T-cell (primary cell): ENCODE results near the gene CLEC16A. TPM values are rescaled to one million over a fixed set of nuclear protein-coding genes. Genes with fewer than 3 reads are reported as not detected.

Experiments
- ATAC-seq, 4 experiments: fragments of 200-7000 bp in 3 of 4; fragments of 150-1000 bp in 1 of 4; cut with Tn5 transposase; replicated peaks in 1 of 4; 1 replicate in 3 of 4; 2 replicates in 1 of 4; pipeline ENCODE4 v1.10.0; 2021; ENCODE audit warnings: moderate library complexity in 3 of 4, mild to moderate bottlenecking in 2 of 4, moderate number of reproducible peaks in 1 of 4
- CTCF ChIA-PET, 2 donors: fragments of 300-600 bp; sonication (Branson Sonifier 250); formaldehyde crosslinking; loops; one replicate each; lab custom pipeline; 2022; ENCODE audit warnings: antibody characterized with exemption in 2 of 2; lab: Charles Lee
- POLR2A ChIA-PET, 2 donors: fragments of 300-600 bp; sonication (Branson Sonifier 250); formaldehyde crosslinking; loops; one replicate each; lab custom pipeline; 2022; ENCODE audit warnings: antibody characterized with exemption in 2 of 2; lab: Charles Lee
- DNase-seq, 35 experiments: peaks; one replicate each; pipeline versions ENCODE4 v3.0.0 to v3.0.0-alpha.2; 2013 to 2023
- H3K27ac ChIP-seq: one replicate; pipeline ENCODE4 v1.5.1; 2013; ENCODE audit warnings: low read length
- H3K27me3 ChIP-seq, 2 experiments: replicated peaks in 1 of 2; 1 replicate in 1 of 2; 2 replicates in 1 of 2; pipeline versions ENCODE4 v1.6.1 to v1.7.0; 2013; ENCODE audit warnings: low read length in 1 of 2, mixed read lengths in 1 of 2; ENCODE audit not compliant: control insufficient read depth in 2 of 2, insufficient read depth in 2 of 2; ENCODE audit errors: extremely low read depth in 1 of 2
- H3K36me3 ChIP-seq, 2 donors: 1 replicate in 1 of 2; 2 replicates in 1 of 2; pipeline versions ENCODE4 v1.6.1 to v1.7.0; 2013; ENCODE audit warnings: low read length in 1 of 2; ENCODE audit not compliant: control insufficient read depth in 2 of 2, insufficient read depth in 1 of 2; ENCODE audit errors: extremely low read depth in 1 of 2
- H3K4me1 ChIP-seq, 2 experiments: 1 replicate in 1 of 2; 2 replicates in 1 of 2; pipeline versions ENCODE4 v1.6.1 to v1.7.0; 2013; ENCODE audit warnings: low read length in 2 of 2, mixed read lengths in 1 of 2; ENCODE audit not compliant: insufficient read depth in 2 of 2, control insufficient read depth in 1 of 2; ENCODE audit errors: extremely low read depth in 1 of 2
- H3K4me3 ChIP-seq, 2 donors: 1 replicate in 1 of 2; 2 replicates in 1 of 2; pipeline versions ENCODE4 v1.5.1 to v1.7.0; 2013; ENCODE audit warnings: mild to moderate bottlenecking in 2 of 2, low read length in 1 of 2, moderate library complexity in 1 of 2; ENCODE audit not compliant: control insufficient read depth in 1 of 2; ENCODE audit errors: extremely low read depth in 1 of 2
- H3K9me3 ChIP-seq: 2 replicates; pipeline ENCODE4 v1.7.0; 2013
- H3K27ac Mint-ChIP-seq, 2 donors: one replicate each; pipeline ENCODE4 v1.8.0; 2020 to 2021; ENCODE audit warnings: mild to moderate bottlenecking in 2 of 2, mixed read lengths in 2 of 2
- H3K27me3 Mint-ChIP-seq, 2 donors: one replicate each; pipeline ENCODE4 v1.8.0; 2021 to 2022; ENCODE audit warnings: mixed read lengths in 2 of 2
- H3K36me3 Mint-ChIP-seq: one replicate; pipeline ENCODE4 v1.8.0; 2021; ENCODE audit warnings: mixed read lengths
- H3K4me1 Mint-ChIP-seq, 3 donors: one replicate each; pipeline ENCODE4 v1.8.0; 2020 to 2022; ENCODE audit warnings: mixed read lengths in 3 of 3, mild to moderate bottlenecking in 1 of 3
- H3K4me3 Mint-ChIP-seq, 3 donors: one replicate each; pipeline ENCODE4 v1.8.0; 2020 to 2022; ENCODE audit warnings: mild to moderate bottlenecking in 3 of 3, mixed read lengths in 3 of 3, moderate library complexity in 3 of 3
- H3K9me3 Mint-ChIP-seq, 3 donors: one replicate each; pipeline ENCODE4 v1.8.0; 2020 to 2022; ENCODE audit warnings: mixed read lengths in 3 of 3
- WGBS: methylation state at CpG from one replicate; pipeline ENCODE4 v1.1.5; 2013; ENCODE audit warnings: missing lambda C conversion rate; ENCODE audit not compliant: insufficient coverage; 5-methylcytosine and 5-hydroxymethylcytosine counted together
- total RNA-seq, 35 experiments: library from RNA in 6 of 35; stranded (reverse) in 6 of 35; fragments of 120-200 nt in 1 of 35; gene quantifications; one replicate each; pipeline versions ENCODE4 v1.2.1 to v1.2.4 and lab custom pipeline; 2013 to 2026

Gene CLEC16A, protein sequence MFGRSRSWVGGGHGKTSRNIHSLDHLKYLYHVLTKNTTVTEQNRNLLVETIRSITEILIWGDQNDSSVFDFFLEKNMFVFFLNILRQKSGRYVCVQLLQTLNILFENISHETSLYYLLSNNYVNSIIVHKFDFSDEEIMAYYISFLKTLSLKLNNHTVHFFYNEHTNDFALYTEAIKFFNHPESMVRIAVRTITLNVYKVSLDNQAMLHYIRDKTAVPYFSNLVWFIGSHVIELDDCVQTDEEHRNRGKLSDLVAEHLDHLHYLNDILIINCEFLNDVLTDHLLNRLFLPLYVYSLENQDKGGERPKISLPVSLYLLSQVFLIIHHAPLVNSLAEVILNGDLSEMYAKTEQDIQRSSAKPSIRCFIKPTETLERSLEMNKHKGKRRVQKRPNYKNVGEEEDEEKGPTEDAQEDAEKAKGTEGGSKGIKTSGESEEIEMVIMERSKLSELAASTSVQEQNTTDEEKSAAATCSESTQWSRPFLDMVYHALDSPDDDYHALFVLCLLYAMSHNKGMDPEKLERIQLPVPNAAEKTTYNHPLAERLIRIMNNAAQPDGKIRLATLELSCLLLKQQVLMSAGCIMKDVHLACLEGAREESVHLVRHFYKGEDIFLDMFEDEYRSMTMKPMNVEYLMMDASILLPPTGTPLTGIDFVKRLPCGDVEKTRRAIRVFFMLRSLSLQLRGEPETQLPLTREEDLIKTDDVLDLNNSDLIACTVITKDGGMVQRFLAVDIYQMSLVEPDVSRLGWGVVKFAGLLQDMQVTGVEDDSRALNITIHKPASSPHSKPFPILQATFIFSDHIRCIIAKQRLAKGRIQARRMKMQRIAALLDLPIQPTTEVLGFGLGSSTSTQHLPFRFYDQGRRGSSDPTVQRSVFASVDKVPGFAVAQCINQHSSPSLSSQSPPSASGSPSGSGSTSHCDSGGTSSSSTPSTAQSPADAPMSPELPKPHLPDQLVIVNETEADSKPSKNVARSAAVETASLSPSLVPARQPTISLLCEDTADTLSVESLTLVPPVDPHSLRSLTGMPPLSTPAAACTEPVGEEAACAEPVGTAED
- total RNA-seq (10 to 100 TPM; 27.4 to 34.6 (median 28.7) TPM), total RNA-seq (lab: John Stamatoyannopoulos, UW) (33.7 to 62.4 (median 43.8) reads per million in 29 experiments)
- 32.2 TPM for total RNA-seq (2013)

DNA sequence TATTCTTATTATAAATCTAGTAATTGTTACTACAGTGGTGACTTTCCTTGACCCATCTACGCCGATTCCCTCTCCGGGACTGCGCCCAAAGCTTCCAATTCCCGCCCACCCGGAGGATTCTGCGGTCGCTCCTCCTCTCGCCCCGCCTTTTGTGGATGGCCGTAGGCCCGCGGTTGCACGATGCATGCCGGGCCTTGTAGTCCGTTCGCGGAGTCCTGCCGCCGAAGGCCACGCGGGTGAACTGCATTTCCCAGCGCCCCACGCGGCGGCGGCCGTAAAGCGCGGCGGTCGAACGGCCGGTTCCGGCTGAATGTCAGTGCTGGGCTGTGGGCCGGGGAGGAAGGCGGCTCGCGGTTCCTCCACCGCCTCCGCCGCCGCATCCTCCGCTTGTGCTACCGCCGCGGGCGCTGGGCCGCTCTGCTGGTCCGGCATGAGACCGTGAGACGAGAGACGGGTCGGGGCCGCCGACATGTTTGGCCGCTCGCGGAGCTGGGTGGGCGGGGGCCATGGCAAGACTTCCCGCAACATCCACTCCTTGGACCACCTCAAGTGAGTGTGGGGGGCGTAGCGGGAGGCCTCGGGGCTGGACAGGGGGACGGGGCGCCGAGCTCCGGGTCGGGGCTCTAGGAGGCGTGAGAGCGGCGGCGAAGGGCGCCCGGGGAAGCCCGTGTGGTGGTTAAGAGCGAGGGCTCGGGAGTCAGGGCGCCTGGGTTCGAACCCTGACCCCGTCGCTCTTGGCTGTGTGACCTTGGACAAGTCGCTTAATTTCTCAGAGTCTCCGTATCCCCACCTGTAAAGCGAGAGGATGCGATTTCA lies at the start of gene CLEC16A:
CLEC16A (plus strand) TSS at position 316 of the 816 bp plus-strand sequence; CDS start at position 470, 154 bp downstream.
- Mint-ChIP-seq H3K4me1 (peaks cover 66 to 75% (median 75%) of the 10 kb centered on the region in 3 donors), H3K4me3 (peak within 1 kb of the TSS; percentile 86 to 94 (median 91)), H3K36me3 (no peaks in the 10 kb centered on the region), H3K9me3 (no peaks in the 10 kb centered on the region), H3K27ac (peak within 1 kb of the TSS; percentile 72 to 86), H3K27me3 (no peaks in the 10 kb centered on the region)
- WGBS: 1% methylated on average over 61 of the region's 86 CpGs
- Histone ChIP-seq H3K27me3 (no peaks in the 10 kb centered on the region), H3K27ac (peak within 1 kb of the TSS; percentile 20), H3K9me3 (no peaks in the 10 kb centered on the region), H3K4me3 (peak within 1 kb of the TSS; percentile 80 to 85), H3K4me1 (peaks cover 29 to 61% of the 10 kb centered on the region in 2 experiments), H3K36me3 (no peaks in the 10 kb centered on the region)
- CTCF ChIA-PET: interaction anchor here in 1 of 2 donors (0.5 to 1.4 kb wide), 4 partner anchors 9 to 1018 kb away, joined by 3 to 8 read pairs (median 4); partner anchors contain the start of gene SOCS1
- ATAC-seq (peak; percentile 73 to 81 (median 78)), DNase-seq (peak; percentile 91 to 97 (median 94))
- POLR2A ChIA-PET: interaction anchor here in 1 of 2 donors (0.6 kb wide), 1 partner anchor 773 kb away, joined by 3 read pairs; no protein-coding TSS in a partner anchor

DNA sequence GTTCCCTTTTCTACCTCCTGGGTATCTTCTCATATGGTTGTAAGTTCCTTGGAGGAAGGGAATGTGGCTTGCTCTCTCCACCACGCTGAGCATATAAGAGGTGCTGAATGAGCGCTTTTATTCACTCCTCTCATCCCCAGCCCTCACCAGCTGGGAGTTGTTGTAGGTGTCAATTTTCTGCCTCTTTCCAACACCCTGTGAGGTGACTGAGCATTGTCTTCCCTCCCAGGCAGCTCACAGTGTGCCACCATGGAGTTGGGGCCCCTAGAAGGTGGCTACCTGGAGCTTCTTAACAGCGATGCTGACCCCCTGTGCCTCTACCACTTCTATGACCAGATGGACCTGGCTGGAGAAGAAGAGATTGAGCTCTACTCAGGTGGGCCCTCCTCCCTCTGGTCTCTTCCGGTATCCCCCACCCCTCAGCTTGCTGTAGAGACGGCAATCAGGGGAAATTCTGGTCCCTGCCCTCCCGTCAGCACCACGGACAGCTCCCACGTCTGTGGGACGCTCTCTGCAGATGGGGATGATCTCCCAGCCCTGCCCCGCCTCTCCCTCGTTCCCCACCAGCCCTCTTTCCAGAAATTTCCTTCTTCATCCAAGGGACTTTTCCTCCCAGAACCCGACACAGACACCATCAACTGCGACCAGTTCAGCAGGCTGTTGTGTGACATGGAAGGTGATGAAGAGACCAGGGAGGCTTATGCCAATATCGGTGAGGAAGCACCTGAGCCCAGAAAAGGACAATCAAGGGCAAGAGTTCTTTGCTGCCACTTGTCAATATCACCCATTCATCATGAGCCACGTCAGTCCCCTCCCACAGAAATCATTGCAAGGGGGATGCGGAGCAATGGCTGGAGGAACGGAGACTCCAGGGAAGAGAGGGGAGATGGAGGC lies 49.1 kb upstream of the CLEC16A start:
- no peak overlapping the region for H3K27ac Mint-ChIP-seq
- H3K4me3 ChIP-seq: no peak overlapping the region
- WGBS: 85% methylated on average over 8 of the region's 17 CpGs
- H3K36me3 ChIP-seq: peaks cover 0 to 3% of the 10 kb centered on the region in 2 donors
- CTCF ChIA-PET: no interaction called here
- DNase-seq: peak in 10 of 35 experiments; percentile 10 to 46 (median 19)
- no peaks in the 10 kb centered on the region for H3K4me1 ChIP-seq
- H3K9me3 ChIP-seq: no peaks in the 10 kb centered on the region
- no peak overlapping the region for H3K27ac ChIP-seq
- H3K36me3 Mint-ChIP-seq: peaks cover 4% of the 10 kb centered on the region
- H3K9me3 Mint-ChIP-seq: no peaks in the 10 kb centered on the region
- no peak for ATAC-seq
- peaks cover 2 to 12% of the 10 kb centered on the region in 2 donors for H3K27me3 Mint-ChIP-seq
- H3K27me3 ChIP-seq: no peaks in the 10 kb centered on the region
- H3K4me3 Mint-ChIP-seq: no peak overlapping the region
- peaks cover 0 to 9% (median 0%) of the 10 kb centered on the region in 3 donors for H3K4me1 Mint-ChIP-seq
- POLR2A ChIA-PET: no interaction called here

DNA sequence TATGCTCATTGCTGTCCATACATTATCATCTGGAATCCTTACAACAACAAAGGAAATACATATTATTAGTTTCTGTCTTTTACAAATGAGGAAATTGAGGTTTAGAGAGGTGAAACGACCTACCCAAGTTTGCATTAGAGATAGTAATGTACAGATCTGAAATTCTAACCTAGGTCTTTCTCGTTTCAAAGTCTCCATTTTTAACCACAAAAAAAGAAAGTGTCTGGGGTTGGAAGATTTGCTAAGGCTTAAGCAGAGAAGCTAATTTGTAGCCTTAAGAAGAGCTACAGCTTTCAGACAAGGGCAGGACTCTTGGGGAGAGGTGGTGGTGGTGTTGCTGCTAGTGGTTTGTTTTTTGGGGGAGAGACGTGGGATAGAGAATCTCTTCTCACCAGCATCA lies 48.2 kb upstream of the CLEC16A start:
- no peak overlapping the region for H3K4me3 Mint-ChIP-seq
- H3K36me3 Mint-ChIP-seq: peaks cover 4% of the 10 kb centered on the region
- POLR2A ChIA-PET: no interaction called here
- DNase-seq (no peak), ATAC-seq (no peak)
- H3K9me3 Mint-ChIP-seq: no peaks in the 10 kb centered on the region
- H3K27ac ChIP-seq: no peak overlapping the region
- H3K27ac Mint-ChIP-seq: no peak overlapping the region
- H3K9me3 ChIP-seq: no peaks in the 10 kb centered on the region
- no peaks in the 10 kb centered on the region for H3K27me3 ChIP-seq
- H3K27me3 Mint-ChIP-seq: peaks cover 2 to 9% of the 10 kb centered on the region in 2 donors
- peaks cover 0 to 3% of the 10 kb centered on the region in 2 donors for H3K36me3 ChIP-seq
- no peak overlapping the region for H3K4me3 ChIP-seq
- H3K4me1 ChIP-seq: no peaks in the 10 kb centered on the region
- H3K4me1 Mint-ChIP-seq: peaks cover 0 to 7% (median 0%) of the 10 kb centered on the region in 3 donors
- CTCF ChIA-PET: no interaction called here
- no CpG with 5 or more reads among the region's 3 CpGs for WGBS

DNA sequence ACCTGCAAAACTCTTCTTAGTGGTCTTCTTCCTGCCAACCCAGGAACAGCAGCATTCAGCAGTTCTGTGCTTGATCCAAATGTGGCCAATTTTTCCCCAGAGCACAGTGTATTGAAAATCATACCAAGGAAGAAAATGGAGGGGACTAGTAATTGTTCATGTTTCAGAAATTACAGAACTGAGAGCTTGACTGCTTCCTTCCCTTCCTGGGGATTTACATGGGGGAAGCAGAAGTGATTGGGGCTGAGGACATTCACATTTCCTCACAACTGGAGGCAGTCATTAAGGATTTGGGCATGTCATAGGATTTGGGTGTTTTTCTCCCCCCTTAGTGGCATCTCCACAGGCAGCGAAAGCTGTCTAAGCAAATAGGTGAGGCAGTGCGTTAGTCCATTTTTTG lies 47.6 kb upstream of the CLEC16A start:
- ATAC-seq (no peak), DNase-seq (no peak)
- POLR2A ChIA-PET: no interaction called here
- no peaks in the 10 kb centered on the region for H3K4me1 ChIP-seq
- H3K9me3 ChIP-seq: no peaks in the 10 kb centered on the region
- H3K36me3 Mint-ChIP-seq: peaks cover 4% of the 10 kb centered on the region
- no CpG with 5 or more reads among the region's 2 CpGs for WGBS
- peaks cover 0 to 7% (median 0%) of the 10 kb centered on the region in 3 donors for H3K4me1 Mint-ChIP-seq
- H3K27ac ChIP-seq: no peak overlapping the region
- H3K27ac Mint-ChIP-seq: no peak overlapping the region
- no peak overlapping the region for H3K4me3 Mint-ChIP-seq
- H3K4me3 ChIP-seq: no peak overlapping the region
- H3K27me3 Mint-ChIP-seq: peaks cover under 1 to 9% of the 10 kb centered on the region in 2 donors
- peaks cover 0 to 3% of the 10 kb centered on the region in 2 donors for H3K36me3 ChIP-seq
- no peaks in the 10 kb centered on the region for H3K27me3 ChIP-seq
- CTCF ChIA-PET: no interaction called here
- no peaks in the 10 kb centered on the region for H3K9me3 Mint-ChIP-seq

DNA sequence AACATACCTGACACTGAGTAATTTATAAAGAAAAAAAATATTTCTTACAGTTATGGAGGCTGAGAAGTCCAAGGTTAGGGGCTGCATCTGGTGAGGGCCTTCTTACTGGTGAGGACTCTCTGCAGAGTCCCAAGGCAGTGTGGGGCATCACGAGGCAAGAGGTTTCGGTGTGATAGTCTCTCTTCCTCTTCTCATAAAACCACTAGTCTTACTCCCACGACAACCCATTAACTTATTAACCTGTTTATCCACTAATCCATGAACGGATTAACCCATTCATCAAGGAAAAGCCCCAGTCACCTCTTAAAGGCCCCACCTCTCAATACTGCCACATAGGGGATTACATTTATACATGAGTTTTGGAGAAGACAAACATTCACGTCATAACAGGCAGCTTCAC lies 47.2 kb upstream of the CLEC16A start:
- ChIA-PET CTCF (no interaction called here), POLR2A (no interaction called here)
- H3K27ac ChIP-seq: no peak overlapping the region
- H3K4me1 ChIP-seq: no peaks in the 10 kb centered on the region
- Mint-ChIP-seq H3K9me3 (no peaks in the 10 kb centered on the region), H3K4me3 (no peak overlapping the region), H3K36me3 (peaks cover 4% of the 10 kb centered on the region), H3K27me3 (peaks cover 0 to 9% of the 10 kb centered on the region in 2 donors), H3K27ac (no peak overlapping the region), H3K4me1 (peaks cover 0 to 7% (median 0%) of the 10 kb centered on the region in 3 donors)
- no peaks in the 10 kb centered on the region for H3K9me3 ChIP-seq
- peaks cover 0 to 5% of the 10 kb centered on the region in 2 donors for H3K36me3 ChIP-seq
- WGBS: 74% methylated on average over 2 of the region's 5 CpGs
- ATAC-seq: no peak
- H3K4me3 ChIP-seq: no peak overlapping the region
- no peaks in the 10 kb centered on the region for H3K27me3 ChIP-seq
- no peak for DNase-seq
